H9 (cell line): ENCODE results near the gene SOSTDC1. TPM values are rescaled to one million over a fixed set of nuclear protein-coding genes. Genes with fewer than 3 reads are reported as not detected.

Source experiments
- DNase-seq: peaks from one replicate; pipeline ENCODE4 v3.0.0-alpha.2; 2017
- H2AFZ ChIP-seq: one replicate; pipeline ENCODE4 v1.6.1; 2013; ENCODE audit warnings: mild to moderate bottlenecking, low read length, control low read depth, moderate library complexity
- H2AK5ac ChIP-seq: 2 replicates; pipeline ENCODE4 v1.6.1; 2013; ENCODE audit warnings: low read length, control low read depth, mixed read lengths; ENCODE audit not compliant: insufficient read length
- H2BK120ac ChIP-seq: one replicate; pipeline ENCODE4 v1.6.1; 2013; ENCODE audit warnings: low read depth, mild to moderate bottlenecking, low read length, control low read depth, inconsistent platforms; ENCODE audit not compliant: poor library complexity, severe bottlenecking
- H2BK12ac ChIP-seq: 2 replicates; pipeline ENCODE4 v1.6.1; 2013; ENCODE audit warnings: low read length, control low read depth, mixed read lengths, low read depth; ENCODE audit not compliant: insufficient read length
- H2BK15ac ChIP-seq: 2 replicates; pipeline ENCODE4 v1.6.1; 2013; ENCODE audit warnings: low read depth, low read length, control low read depth
- H2BK20ac ChIP-seq: one replicate; pipeline ENCODE4 v1.6.1; 2013; ENCODE audit warnings: low read depth, mild to moderate bottlenecking, low read length, control low read depth, inconsistent platforms; ENCODE audit not compliant: poor library complexity, severe bottlenecking
- H2BK5ac ChIP-seq: 2 replicates; pipeline ENCODE4 v1.6.1; 2013; ENCODE audit warnings: low read length, control low read depth, mixed read lengths; ENCODE audit not compliant: insufficient read length
- H3K14ac ChIP-seq: 2 replicates; pipeline ENCODE4 v1.6.1; 2013; ENCODE audit warnings: low read length, control low read depth; ENCODE audit not compliant: insufficient read depth
- H3K18ac ChIP-seq: 2 replicates; pipeline ENCODE4 v1.6.1; 2013; ENCODE audit warnings: low read depth, mild to moderate bottlenecking, mixed read lengths, low read length, control low read depth; ENCODE audit not compliant: insufficient read length
- H3K23ac ChIP-seq: 2 replicates; pipeline ENCODE4 v1.6.1; 2013; ENCODE audit warnings: low read length, control low read depth, mixed read lengths, low read depth; ENCODE audit not compliant: insufficient read length
- H3K23me2 ChIP-seq: 2 replicates; pipeline ENCODE4 v1.6.1; 2013; ENCODE audit warnings: low read depth, mild to moderate bottlenecking, mixed read lengths, low read length, control low read depth; ENCODE audit not compliant: insufficient read length, poor library complexity, severe bottlenecking
- H3K27ac ChIP-seq: 2 replicates; pipeline ENCODE4 v1.5.1; 2013; ENCODE audit warnings: low read length, control low read depth, mixed read lengths, low read depth; ENCODE audit not compliant: insufficient read length
- H3K27me3 ChIP-seq: 2 replicates; pipeline ENCODE4 v1.6.1; 2013; ENCODE audit warnings: low read length, control low read depth, inconsistent platforms; ENCODE audit not compliant: insufficient read depth
- H3K4ac ChIP-seq: 2 replicates; pipeline ENCODE4 v1.6.1; 2013; ENCODE audit warnings: low read depth, mild to moderate bottlenecking, control low read depth, inconsistent platforms, low read length, moderate library complexity
- H3K4me1 ChIP-seq: 2 replicates; pipeline ENCODE4 v1.6.1; 2013; ENCODE audit warnings: low read length, control low read depth, inconsistent platforms; ENCODE audit not compliant: insufficient read depth
- H3K4me2 ChIP-seq: 2 replicates; pipeline ENCODE4 v1.6.1; 2013; ENCODE audit warnings: low read length, control low read depth, mixed read lengths; ENCODE audit not compliant: insufficient read length, insufficient read depth
- H3K56ac ChIP-seq: 2 replicates; pipeline ENCODE4 v1.6.1; 2013; ENCODE audit warnings: low read depth, mild to moderate bottlenecking, mixed read lengths, low read length, control low read depth; ENCODE audit not compliant: insufficient read length
- H3K79me1 ChIP-seq: 2 replicates; pipeline ENCODE4 v1.6.1; 2013; ENCODE audit warnings: low read depth, mild to moderate bottlenecking, moderate library complexity, low read length, control low read depth, inconsistent platforms; ENCODE audit not compliant: insufficient read depth, poor library complexity, severe bottlenecking
- H3K79me2 ChIP-seq: 2 replicates; pipeline ENCODE4 v1.6.1; 2013; ENCODE audit warnings: low read length, control low read depth, inconsistent platforms; ENCODE audit not compliant: insufficient read depth
- H3K9ac ChIP-seq: 2 replicates; pipeline ENCODE4 v1.6.1; 2013; ENCODE audit warnings: low read length, control low read depth, mixed read lengths; ENCODE audit not compliant: insufficient read length; ENCODE audit errors: extremely low read depth
- H3K9me3 ChIP-seq: one replicate; pipeline ENCODE4 v1.6.1; 2013; ENCODE audit warnings: low read depth, low read length, inconsistent platforms; ENCODE audit not compliant: control insufficient read depth
- H3T11ph ChIP-seq: one replicate; pipeline ENCODE4 v1.6.1; 2013; ENCODE audit warnings: mild to moderate bottlenecking, low read length, control low read depth, inconsistent platforms
- H4K20me1 ChIP-seq: one replicate; pipeline ENCODE4 v1.6.1; 2013; ENCODE audit not compliant: control insufficient read depth, insufficient read length, insufficient read depth
- H4K5ac ChIP-seq: 2 replicates; pipeline ENCODE4 v1.6.1; 2013; ENCODE audit warnings: low read depth, mild to moderate bottlenecking, mixed read lengths, low read length, control low read depth; ENCODE audit not compliant: insufficient read length
- H4K8ac ChIP-seq: replicated peaks from 2 replicates; pipeline ENCODE4 v1.6.1; 2013; ENCODE audit warnings: low read length, control low read depth, mixed read lengths, low read depth; ENCODE audit not compliant: insufficient read length
- H4K91ac ChIP-seq: 2 replicates; pipeline ENCODE4 v1.6.1; 2013; ENCODE audit warnings: low read depth, mild to moderate bottlenecking, moderate library complexity, mixed read lengths, low read length, control low read depth; ENCODE audit not compliant: insufficient read length
- H3K27ac Mint-ChIP-seq, 3 experiments: 2 replicates in 2 of 3; 3 replicates in 1 of 3; pipeline ENCODE4 v1.8.0; 2020 to 2021; ENCODE audit warnings: mixed read lengths in 3 of 3, mild to moderate bottlenecking in 1 of 3, moderate library complexity in 1 of 3
- H3K27me3 Mint-ChIP-seq: 2 replicates; pipeline ENCODE4 v1.8.0; 2021; ENCODE audit warnings: low read depth, mild to moderate bottlenecking, moderate library complexity, mixed read lengths
- H3K36me3 Mint-ChIP-seq, 3 experiments: 2 replicates in 2 of 3; 3 replicates in 1 of 3; pipeline ENCODE4 v1.8.0; 2020 to 2021; ENCODE audit warnings: low read depth in 3 of 3, mixed read lengths in 3 of 3; ENCODE audit not compliant: insufficient read depth in 1 of 3
- H3K4me1 Mint-ChIP-seq, 2 experiments: 2 replicates each; pipeline ENCODE4 v1.8.0; 2020; ENCODE audit warnings: mixed read lengths in 2 of 2
- H3K4me3 Mint-ChIP-seq, 2 experiments: 2 replicates in 1 of 2; 3 replicates in 1 of 2; pipeline ENCODE4 v1.8.0; 2020 to 2021; ENCODE audit warnings: mild to moderate bottlenecking in 2 of 2, mixed read lengths in 2 of 2, moderate library complexity in 1 of 2
- H3K9me3 Mint-ChIP-seq, 2 experiments: 2 replicates in 1 of 2; 3 replicates in 1 of 2; pipeline ENCODE4 v1.8.0; 2020; ENCODE audit warnings: mild to moderate bottlenecking in 2 of 2, mixed read lengths in 2 of 2, moderate library complexity in 1 of 2
- WGBS: extraction: QIAGEN DNeasy Blood & Tissue Kit; methylation state at CpG from one replicate; pipeline ENCODE4 v1.1.7; 2013; ENCODE audit warnings: missing lambda C conversion rate, low lambda C conversion rate, mixed read lengths; ENCODE audit not compliant: insufficient read length; ENCODE audit errors: extremely low coverage; 5-methylcytosine and 5-hydroxymethylcytosine counted together
- total RNA-seq: library from RNA; stranded (reverse); gene quantifications from 2 replicates; pipeline ENCODE4 v1.2.1, GENCODE V29; 2021
- TF ChIP-seq, protein P1 (sequence below): fragments of 200-600 bp; sonication (generic); conservative IDR thresholded peaks from 3 replicates; pipeline ENCODE4 v1.8.0; 2021; ENCODE audit warnings: antibody characterized with exemption, mild to moderate bottlenecking

The SOSTDC1 gene
- total RNA-seq, 1 experiment from 2014 or later, result not detected

DNA sequence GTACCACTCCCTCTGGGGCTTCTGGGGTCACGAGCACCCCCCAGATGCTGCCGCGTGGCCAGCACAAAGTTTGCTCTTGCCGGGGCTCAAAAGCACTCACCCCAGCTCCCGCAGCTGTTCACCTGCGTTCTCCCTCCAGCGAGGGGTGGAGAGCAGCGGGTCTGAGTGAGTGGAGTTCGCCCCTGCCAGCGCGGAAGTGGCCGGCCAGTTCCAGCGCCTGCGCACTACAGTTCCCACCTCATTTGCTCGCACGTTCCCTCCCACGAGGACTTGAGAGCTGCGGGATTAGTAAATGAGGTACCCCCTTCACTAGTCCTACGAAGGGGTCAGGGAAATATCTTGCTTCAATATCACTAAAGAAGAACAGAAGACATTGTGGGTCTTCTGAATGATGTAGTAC is 36.8 kb upstream of the SOSTDC1 start:
- Histone ChIP-seq H3K27ac (no peak overlapping the region), H4K91ac (no peak overlapping the region), H2BK12ac (no peak overlapping the region), H2BK5ac (no peak overlapping the region), H3K79me2 (no peaks in the 10 kb centered on the region), H3K14ac (no peak overlapping the region), H3K23ac (no peak overlapping the region), H3K4me1 (no peaks in the 10 kb centered on the region), H4K20me1 (no peaks in the 10 kb centered on the region), H3K56ac (no peak overlapping the region), H4K5ac (no peak overlapping the region), H3K18ac (no peak overlapping the region), H3K4me2 (no peak overlapping the region), H3K27me3 (no peaks in the 10 kb centered on the region), H3K4ac (no peak overlapping the region), H3K9me3 (no peaks in the 10 kb centered on the region), H3K9ac (no peak overlapping the region), H2BK20ac (no peak overlapping the region), H3T11ph (no peak overlapping the region), H4K8ac (no peak overlapping the region), H2BK120ac (no peak overlapping the region), H2AFZ (no peak overlapping the region), H2BK15ac (no peak overlapping the region), H3K23me2 (no peaks in the 10 kb centered on the region), H3K79me1 (no peaks in the 10 kb centered on the region), H2AK5ac (no peak overlapping the region)
- no peak overlapping the region; a peak in 1 of 7 replicates for H3K27ac Mint-ChIP-seq
- H3K4me3 Mint-ChIP-seq, result no peak overlapping the region
- DNase-seq, result no peak
- H3K4me1 Mint-ChIP-seq, result peaks cover 0 to 2% of the 10 kb centered on the region in 2 experiments; a peak in 1 of 4 replicates
- TF ChIP-seq, protein P1, sequence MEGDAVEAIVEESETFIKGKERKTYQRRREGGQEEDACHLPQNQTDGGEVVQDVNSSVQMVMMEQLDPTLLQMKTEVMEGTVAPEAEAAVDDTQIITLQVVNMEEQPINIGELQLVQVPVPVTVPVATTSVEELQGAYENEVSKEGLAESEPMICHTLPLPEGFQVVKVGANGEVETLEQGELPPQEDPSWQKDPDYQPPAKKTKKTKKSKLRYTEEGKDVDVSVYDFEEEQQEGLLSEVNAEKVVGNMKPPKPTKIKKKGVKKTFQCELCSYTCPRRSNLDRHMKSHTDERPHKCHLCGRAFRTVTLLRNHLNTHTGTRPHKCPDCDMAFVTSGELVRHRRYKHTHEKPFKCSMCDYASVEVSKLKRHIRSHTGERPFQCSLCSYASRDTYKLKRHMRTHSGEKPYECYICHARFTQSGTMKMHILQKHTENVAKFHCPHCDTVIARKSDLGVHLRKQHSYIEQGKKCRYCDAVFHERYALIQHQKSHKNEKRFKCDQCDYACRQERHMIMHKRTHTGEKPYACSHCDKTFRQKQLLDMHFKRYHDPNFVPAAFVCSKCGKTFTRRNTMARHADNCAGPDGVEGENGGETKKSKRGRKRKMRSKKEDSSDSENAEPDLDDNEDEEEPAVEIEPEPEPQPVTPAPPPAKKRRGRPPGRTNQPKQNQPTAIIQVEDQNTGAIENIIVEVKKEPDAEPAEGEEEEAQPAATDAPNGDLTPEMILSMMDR, result no peak
- H3K9me3 Mint-ChIP-seq, result no peaks in the 10 kb centered on the region; a peak in 1 of 5 replicates
- no peaks in the 10 kb centered on the region for H3K36me3 Mint-ChIP-seq
- H3K27me3 Mint-ChIP-seq, result no peaks in the 10 kb centered on the region
- WGBS, result no CpG with 5 or more reads among the region's 19 CpGs
